Nucleus accumbens (tissue), 56 donors: Measurements from ENCODE around the gene CCL7.

Source experiments
- DNase-seq, 56 donors: peaks; one replicate each; lab custom pipeline; 2025; lab: John Stamatoyannopoulos, UW

CCL7 gene

DNA sequence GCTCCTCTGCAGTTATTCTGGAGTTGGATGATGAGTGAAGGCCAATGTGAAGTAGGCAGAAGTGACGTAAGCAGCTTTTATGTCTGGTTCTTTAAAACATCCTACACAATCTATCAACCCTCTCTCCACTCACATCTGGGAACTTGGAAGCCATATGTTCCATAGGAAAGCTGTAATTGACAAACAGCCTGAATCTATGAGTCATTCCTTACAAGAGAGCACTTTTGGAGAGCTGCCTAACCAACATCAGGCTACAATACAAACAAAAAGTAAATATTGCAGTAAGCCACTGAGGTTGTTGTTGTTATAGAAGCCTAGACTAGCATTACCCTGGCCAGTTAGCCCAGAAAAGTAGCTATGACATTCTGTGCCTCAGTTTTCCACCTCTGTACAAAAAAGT lies 5.9 kb downstream of the CCL7 start:
- DNase-seq: no peak

GRCh38 chr17:34276826-34277225 lies 6.8 kb downstream of the CCL7 start:
- no peak for DNase-seq

DNA sequence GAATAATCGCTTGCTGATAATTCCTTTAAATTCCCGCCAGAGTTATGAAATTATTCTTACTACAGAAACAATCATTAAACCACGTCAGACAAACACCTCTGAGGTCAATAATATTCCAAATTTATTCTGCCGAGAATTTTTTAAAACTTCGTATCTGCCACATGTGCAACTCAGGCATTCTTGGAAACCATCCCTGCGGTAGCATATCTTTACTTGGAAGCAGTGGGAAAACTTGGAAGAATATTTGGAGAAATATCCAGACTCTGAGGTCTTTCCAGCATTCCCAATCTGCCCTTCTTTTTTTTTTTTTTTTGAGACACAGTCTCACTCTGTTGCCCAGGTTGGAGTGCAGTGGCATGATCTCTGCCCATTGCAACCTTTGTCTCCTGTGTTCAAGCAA lies 13.6 kb downstream of the CCL7 start:
- DNase-seq: no peak

GRCh38 chr17:34285286-34285792 lies 15.3 kb downstream of the CCL7 start, which contains the start of gene CCL11:
Gene CCL11 (plus strand): TSS chr17:34285742. CDS start chr17:34285809, 67 bp downstream.
- no peak for DNase-seq

DNA sequence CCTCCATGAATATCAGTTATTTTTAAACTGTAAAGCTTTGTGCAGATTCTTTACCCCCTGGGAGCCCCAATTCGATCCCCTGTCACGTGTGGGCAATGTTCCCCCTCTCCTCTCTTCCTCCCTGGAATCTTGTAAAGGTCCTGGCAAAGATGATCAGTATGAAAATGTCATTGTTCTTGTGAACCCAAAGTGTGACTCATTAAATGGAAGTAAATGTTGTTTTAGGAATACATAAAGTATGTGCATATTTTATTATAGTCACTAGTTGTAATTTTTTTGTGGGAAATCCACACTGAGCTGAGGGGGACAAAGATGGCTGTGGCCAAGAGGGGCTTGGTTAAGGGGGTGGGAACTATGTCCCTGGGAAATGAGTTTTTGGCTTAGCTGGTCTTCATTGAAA lies 17.9 kb downstream of the CCL7 start:
- no peak for DNase-seq

GRCh38 chr17:34290586-34290985 lies 20.6 kb downstream of the CCL7 start:
- DNase-seq: no peak

- DNase-seq: no peak
These were observed 21.8 kb downstream of the CCL7 start for GRCh38 chr17:34291721-34292348.

- DNase-seq: no peak
These were observed 29.0 kb downstream of the CCL7 start for GRCh38 chr17:34299027-34299426.

DNA sequence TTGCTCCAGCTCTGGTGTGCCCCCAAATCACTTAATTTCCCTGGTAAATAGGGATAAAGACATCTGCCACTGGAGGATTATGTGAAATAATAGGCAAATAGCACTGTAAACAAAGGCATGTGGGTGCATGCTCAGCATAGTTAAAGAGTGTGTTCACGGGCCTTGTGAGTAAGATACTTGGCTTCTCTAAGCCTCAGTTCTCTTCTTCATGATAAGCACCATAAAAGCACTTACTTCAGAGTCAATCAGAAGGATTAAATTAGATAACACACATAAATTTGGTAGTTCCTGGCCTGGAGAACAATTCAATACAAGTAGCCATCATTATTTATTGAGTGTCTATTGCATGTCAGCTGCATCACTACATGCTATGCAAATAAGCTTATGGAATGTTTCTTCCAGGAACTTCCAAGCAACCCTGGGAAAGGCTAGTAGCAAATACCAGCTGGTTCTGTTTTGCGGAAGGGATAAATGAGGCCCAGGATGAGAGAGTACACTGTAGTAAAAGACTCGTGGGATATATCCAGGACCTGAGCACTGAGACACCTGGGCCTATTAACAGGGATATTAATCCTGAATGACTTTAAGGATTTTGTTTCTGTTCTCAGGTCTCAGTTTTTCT lies 30.0 kb downstream of the CCL7 start:
- no peak for DNase-seq

DNA sequence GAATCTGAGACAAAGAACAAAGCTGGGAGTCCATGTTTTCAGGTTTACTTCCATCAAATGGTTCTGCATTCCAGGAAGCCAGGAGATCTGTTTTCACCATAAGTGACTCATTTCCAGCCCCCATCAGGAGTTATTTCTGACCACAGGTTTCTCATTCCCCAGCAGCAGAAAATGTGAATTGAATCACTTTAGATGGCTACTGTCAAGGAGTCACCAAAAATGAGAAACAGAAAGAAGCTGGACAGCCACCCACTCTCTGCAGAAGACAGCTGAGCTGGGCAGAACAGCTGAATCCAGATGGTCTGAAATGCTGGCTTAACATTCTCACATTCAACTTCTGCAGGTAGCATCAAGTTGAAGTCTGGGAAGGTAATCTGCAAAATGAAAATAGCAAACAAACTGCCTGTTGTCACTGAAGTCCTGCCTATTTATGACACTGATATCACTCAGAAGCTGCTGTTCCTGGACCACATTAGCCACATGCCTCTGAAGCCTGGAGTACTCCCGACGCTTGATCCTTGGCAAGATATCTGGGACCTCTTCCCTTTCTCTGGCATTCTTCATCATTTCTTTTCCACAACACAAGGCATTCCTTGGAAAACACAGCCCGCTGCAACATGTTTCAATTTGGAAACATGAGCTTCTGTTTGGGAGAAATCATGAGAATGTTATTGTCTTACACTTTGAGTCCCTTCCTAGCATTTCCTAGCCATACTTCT lies 30.8 kb downstream of the CCL7 start:
- no peak for DNase-seq

DNA sequence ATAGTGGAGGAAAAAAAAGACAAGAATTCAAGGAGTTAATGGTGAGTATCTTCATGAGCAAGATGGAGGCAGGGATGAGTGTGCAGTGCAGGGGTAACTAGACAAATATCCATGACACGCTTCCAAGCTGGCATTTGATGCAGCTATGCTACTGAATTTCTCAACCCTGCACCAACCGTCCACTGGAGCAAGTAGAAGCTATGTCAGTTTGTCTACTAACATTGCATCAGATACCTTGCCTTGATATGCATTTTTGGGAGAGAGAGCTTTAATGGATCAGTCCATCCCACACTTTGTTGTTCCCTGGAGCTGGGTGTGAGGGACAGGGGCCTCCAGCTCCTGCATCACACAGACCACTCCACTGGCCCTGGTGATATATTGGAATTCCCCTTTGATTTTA lies 32.0 kb downstream of the CCL7 start:
- DNase-seq: no peak

- no peak for DNase-seq
These were observed 32.6 kb downstream of the CCL7 start for GRCh38 chr17:34302636-34303035.

DNA sequence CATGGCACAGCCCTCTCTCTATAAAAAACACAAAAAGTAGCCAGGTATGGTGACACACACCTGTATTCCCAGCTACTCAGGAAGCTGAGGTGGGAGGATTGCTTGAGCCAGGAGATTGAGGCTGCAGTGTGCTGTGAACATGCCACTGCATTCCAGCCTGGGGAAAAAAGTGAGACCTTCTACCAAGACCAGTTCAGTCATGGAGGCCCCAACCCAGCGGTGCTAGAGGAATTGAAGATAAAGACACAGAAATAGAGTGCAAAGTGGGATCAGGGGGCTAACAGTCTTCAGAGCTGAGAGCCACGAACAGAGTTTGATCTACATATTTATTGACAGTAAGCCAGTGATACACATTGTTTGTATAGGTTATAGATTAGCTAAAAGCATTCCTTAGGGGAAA lies 33.6 kb downstream of the CCL7 start:
- DNase-seq: no peak

GRCh38 chr17:34305061-34305460 lies 35.0 kb downstream of the CCL7 start:
- DNase-seq: no peak

DNA sequence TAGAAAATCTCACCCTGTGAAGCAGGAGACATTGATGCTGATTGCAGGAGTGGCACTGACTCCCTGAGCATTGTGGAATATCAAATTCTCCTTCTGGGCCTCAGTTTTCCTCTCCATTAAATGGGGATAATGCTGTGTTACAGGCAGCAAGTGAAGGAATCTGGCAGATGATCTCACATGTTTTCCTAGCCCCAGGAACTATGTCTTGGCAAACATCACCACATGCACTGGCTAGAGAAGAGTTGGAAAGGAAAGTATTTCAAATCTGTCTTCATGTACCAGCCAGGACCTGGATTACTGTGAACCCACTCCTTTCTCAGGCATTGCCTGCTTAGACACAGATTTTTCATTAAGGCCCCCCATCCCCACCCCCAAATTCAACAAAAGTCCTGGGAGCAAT lies 35.6 kb downstream of the CCL7 start:
- DNase-seq: no peak

- peak in 3 of 56 donors; percentile 0 to 3 (median 1) for DNase-seq
These were observed 36.4 kb downstream of the CCL7 start for GRCh38 chr17:34306466-34306865.

- DNase-seq: no peak
These were observed 37.1 kb downstream of the CCL7 start for GRCh38 chr17:34307110-34307509.

- DNase-seq: no peak
These were observed 38.4 kb downstream of the CCL7 start for GRCh38 chr17:34308371-34308770.

GRCh38 chr17:34311291-34311690 lies 41.3 kb downstream of the CCL7 start:
- no peak for DNase-seq

- no peak for DNase-seq
These were observed 42.1 kb downstream of the CCL7 start for GRCh38 chr17:34312080-34312479.

- no peak for DNase-seq
These were observed 43.1 kb downstream of the CCL7 start for GRCh38 chr17:34313164-34313563.

GRCh38 chr17:34314279-34314678 lies 44.3 kb downstream of the CCL7 start:
- DNase-seq: no peak
